Choroid plexus epithelial cell (primary cell): ENCODE data around the gene ADRA2C.

Experiments used
- DNase-seq: peaks from one replicate; pipeline ENCODE4 v3.0.0-alpha.2; 2010; ENCODE audit warnings: low read depth
- H3K4me3 ChIP-seq: 2 replicates; pipeline ENCODE4 v1.5.1; 2011; ENCODE audit warnings: low read depth, mild to moderate bottlenecking, control low read depth, low read length, moderate library complexity
- CTCF ChIP-seq: conservative IDR thresholded peaks from 2 replicates; pipeline ENCODE4 v1.5.1; 2011; ENCODE audit warnings: low read depth, mild to moderate bottlenecking, control low read depth, inconsistent platforms, low read length, moderate library complexity

Gene ADRA2C

GRCh38 chr4:3797831-3798790 is 31.9 kb downstream of the ADRA2C start:
- no peak for TF ChIP-seq CTCF
- no peak for DNase-seq
- no peak overlapping the region for H3K4me3 ChIP-seq

DNA sequence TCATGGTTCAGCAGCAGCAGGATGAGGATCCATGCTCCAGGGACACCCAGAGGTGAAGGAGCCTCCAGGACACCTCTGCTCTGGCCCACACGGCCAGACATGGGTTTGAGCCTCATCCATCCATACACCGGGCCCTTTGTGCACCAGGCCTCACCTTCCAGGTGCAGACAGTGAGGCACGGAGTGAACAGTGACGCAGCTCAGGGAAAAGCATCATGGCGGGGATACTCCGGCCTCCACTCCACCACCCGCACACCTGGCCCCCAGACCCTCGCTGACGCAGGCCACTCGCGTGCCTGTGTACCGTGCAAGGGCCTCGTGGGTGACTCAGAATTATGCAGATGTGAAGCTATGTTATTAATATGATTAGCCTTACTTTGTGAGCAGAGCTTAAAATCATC is 33.3 kb downstream of the ADRA2C start:
- no peak for TF ChIP-seq CTCF
- DNase-seq: no peak
- H3K4me3 ChIP-seq: no peak overlapping the region

DNA sequence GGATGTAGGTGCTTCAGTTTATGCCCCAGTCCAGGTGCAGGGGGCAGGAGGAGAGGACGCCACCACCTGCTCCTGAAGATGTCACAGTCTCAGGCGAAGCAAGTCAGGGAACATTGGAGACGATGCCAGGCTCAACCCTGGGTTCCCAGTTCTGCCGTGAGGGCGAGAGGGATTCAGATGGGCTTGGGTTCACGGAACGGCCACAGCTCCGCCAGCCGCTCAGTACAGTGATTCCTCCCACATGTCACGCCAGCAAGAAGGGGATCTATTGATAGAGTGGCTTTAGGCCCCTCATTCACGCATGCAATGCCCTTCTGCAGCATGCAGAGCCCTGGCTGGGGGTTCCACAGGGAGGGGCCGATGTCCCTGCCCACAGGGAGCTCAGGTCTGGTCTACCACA is 34.2 kb downstream of the ADRA2C start:
- no peak for TF ChIP-seq CTCF
- no peak overlapping the region for H3K4me3 ChIP-seq
- DNase-seq: no peak

DNA sequence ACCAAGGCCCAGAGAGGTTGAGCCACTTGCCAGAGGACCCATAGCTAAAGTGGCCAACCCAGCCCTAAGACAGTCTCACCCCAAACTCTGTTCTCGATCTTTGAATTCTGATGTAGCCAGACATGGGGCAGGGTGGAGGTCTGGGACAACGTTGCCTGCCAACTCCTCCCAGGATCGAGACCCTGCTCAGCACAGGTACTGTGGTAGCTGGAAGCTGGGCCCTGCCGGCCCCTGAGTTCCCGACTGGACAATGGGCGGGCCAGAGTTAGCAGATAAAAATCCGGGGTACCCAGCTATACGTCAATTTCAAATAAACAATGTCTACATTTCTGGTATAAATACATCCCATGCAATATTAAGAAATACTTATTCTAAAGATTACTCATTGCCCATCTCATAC is 35.3 kb downstream of the ADRA2C start:
- no peak for DNase-seq
- no peak for TF ChIP-seq CTCF
- H3K4me3 ChIP-seq: no peak overlapping the region

- H3K4me3 ChIP-seq: no peak overlapping the region
- no peak for DNase-seq
- TF ChIP-seq CTCF: no peak
Observed at GRCh38 chr4:3801931-3802550, 35.9 kb downstream of the ADRA2C start.

GRCh38 chr4:3802571-3803474 is 36.6 kb downstream of the ADRA2C start:
- no peak for DNase-seq
- TF ChIP-seq CTCF: no peak
- H3K4me3 ChIP-seq: no peak overlapping the region
